GM18511 (cell line): ENCODE data around the gene EYA4.
"Not testable (repeated sequence)": the region's sequence is repeated elsewhere in the genome, so short reads cannot be mapped to it uniquely, and the experiment has no call there.

Experiments
- ATAC-seq: cut with Tn5 transposase; IDR thresholded peaks from one replicate; pipeline ENCODE4 v1.9.1; 2021; ENCODE audit warnings: mild to moderate bottlenecking, moderate library complexity; ENCODE audit not compliant: unreplicated experiment

The EYA4 gene

DNA sequence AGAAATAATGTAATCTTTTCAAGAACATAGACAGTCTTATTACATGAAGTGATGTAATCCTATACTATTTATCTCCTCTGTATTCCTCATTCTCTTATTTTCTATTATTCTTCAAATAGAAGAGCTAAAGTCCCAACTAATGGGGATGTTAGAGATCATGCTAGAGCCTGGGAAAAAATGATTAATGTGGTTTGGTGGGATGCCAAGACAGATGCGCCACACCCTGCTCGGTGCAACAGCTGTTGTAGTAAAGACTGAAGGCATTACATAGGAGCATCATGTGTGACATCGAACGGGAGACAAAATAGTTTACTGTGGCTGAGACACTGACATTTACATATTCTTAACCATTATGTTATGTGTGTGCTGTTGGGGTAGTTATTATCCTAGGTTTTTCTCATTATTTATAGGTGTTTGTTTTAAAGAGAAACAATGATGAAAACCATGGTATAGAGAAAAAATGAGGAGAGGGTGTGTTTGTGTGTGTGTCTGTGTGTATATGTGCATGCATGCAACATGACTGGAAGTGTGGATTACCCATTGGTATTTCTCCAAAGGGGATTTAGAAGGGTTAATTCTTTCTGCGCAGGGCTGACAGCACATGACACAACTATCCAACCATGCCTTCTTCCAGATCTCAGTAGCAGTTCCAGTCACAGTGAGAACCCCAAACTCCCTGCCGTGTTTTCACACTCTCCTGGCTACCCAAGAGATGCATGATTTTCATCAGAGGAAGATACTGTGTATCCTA, 155.3 kb downstream of the EYA4 start:
- no peak for ATAC-seq

GRCh38 chr6:133396984-133397348, 155.8 kb downstream of the EYA4 start:
- ATAC-seq: no peak

GRCh38 chr6:133397601-133398000, 156.4 kb downstream of the EYA4 start:
- ATAC-seq: not testable (repeated sequence)

- ATAC-seq: no peak
These were observed 158.3 kb downstream of the EYA4 start for GRCh38 chr6:133399426-133399825.

DNA sequence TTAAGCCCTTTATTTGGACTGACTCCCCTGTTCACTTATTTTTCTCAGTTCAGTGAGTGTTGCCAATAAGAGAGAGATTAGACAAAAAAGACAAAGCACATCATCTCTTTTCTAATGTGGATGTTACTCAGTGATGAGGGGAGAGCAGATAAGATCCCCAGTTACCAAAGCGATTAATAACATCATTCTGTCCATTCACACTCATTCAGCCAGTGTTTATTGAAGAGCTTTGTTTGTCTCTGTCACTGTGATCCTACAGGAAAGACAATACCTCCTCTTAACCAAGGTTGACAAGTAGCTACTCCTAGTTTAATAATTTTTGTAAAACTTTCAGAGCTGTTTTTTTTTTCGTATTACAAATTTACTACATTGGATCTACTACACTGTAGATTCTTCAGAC, 163.0 kb downstream of the EYA4 start:
- ATAC-seq: no peak

DNA sequence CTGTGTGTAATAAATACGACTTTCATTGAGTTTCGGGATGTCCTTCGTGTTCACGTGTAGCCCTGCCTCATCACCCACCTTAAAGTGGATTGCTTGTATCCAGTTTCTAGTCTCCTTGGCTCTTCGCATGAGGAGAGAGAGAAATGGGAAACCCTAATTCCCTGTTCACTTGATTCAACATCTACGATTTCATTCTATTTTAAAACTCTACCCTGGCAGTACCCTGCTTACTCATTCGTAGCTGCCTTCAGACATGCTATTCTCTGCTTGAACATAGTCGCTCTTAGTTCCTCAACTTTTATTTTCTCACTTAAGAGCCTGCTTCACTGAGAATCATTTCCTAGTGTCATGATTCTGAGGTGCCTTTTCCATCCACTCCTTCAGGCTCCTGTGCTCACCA, 163.6 kb downstream of the EYA4 start:
- no peak for ATAC-seq

DNA sequence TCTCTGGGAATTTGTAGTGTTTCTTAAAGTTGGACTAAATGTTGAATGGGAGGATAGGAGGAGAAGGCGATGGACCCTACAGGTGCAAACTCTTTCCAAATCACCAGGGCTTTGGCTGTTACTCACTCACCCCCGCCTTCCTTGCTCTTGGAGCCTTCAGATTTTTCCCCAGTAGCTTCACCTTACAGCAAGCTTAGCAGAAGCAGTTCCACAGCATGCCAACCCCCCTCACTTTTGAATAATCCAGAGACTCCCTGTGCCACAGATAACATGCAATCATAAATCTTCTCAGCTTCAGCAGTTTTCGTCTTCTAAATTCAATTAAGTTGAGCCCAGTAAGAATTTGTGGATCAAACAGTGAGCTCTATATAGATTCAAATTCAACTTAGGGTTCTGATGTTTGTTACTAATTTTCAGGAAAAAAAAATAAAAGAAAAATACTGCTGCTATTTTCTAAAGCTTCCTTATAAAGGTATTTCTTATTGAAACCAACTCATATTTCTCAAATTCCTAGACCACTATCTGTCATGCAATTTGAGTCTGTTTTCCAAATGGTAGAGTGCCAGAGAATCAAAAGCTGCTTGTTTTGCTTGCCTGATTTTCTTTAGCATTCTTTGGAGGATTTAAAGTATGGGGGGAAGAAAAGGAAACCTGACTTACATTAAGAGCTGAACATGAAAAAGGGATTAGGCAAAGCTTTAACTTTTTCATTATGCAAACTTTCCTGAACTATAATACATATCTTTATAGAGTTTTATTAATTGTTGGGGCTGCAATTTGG, 166.4 kb downstream of the EYA4 start:
- ATAC-seq: no peak

DNA sequence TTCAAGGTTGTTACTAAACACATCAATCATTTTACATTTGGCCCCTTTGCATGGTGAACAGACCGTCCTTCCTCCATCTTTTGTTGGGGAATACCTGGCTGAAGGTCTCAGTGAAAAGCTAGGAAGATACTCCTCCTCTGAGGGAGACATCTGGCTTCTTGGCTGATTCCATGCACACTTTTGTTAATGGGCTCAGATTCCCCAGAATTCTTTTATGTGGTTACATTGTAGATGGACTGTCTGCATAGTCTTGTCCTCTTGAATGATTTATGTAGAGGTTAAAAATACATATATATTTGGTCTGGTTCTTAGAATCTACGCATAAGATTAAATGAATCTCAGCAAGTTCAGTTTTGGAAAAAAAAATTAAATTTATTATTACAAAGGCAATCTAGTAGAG, 167.0 kb downstream of the EYA4 start:
- no peak for ATAC-seq

DNA sequence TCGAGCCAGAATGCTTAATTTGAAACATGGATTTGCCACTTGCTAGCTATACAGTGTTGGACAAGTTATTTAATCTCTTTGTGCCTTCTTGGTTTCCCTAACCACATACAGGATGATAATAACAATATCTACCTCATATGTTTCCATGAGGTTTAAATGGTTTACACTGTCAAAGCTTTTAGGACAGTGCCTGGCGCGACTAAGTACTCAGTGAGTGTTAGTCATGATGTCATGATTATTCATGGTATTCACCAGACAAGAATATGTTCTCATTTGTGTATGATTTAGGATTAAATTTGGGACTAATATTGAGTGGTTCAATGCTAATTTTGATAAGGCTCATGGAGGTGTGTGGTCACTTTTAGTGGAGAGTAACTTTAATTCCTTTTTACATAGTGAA, 167.4 kb downstream of the EYA4 start:
- no peak for ATAC-seq

GRCh38 chr6:133410638-133411435, 169.7 kb downstream of the EYA4 start:
- ATAC-seq: no peak

GRCh38 chr6:133411757-133412156, 170.6 kb downstream of the EYA4 start:
- no peak for ATAC-seq

GRCh38 chr6:133415262-133415661, 174.1 kb downstream of the EYA4 start:
- no peak for ATAC-seq

- ATAC-seq: no peak
These were observed 177.0 kb downstream of the EYA4 start for GRCh38 chr6:133418108-133418507.

DNA sequence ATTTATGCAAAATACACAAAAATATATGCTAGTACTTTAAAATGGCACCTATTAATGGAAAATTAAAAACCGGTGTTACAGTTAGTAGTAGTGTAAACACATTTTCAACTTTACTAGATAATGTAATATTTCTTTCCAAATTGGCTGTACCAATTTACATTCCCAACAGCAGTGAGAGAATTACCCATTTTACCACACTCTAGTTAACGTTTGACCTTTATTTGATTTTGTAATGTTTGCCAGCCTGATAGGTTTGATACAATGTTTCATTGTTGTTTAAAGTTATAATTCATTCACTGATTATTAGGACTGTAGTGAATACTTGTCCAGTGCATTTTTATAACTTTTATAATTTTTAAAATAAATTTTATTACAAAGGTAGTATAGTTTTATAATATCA, 182.1 kb downstream of the EYA4 start:
- no peak for ATAC-seq

DNA sequence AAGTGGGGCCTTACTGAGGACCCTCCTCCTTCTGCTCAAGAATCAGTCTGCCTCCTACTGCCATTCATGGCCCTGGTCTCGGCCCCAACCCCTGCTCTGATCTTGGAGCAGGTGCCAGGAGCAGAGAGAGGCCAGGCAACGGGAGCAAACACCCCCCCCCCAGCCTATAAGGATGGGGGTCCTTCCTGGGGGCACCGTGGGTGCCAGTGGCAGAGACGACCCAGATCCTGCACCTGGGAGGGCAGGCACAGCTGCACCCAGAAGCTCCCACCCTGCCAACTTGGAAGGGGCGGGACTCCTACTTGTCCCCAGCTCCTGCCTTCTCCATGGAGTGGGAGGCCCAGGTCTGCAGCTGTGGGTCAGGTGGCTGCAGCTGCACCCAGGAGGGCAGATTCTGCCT, 183.2 kb downstream of the EYA4 start:
- ATAC-seq: no peak

DNA sequence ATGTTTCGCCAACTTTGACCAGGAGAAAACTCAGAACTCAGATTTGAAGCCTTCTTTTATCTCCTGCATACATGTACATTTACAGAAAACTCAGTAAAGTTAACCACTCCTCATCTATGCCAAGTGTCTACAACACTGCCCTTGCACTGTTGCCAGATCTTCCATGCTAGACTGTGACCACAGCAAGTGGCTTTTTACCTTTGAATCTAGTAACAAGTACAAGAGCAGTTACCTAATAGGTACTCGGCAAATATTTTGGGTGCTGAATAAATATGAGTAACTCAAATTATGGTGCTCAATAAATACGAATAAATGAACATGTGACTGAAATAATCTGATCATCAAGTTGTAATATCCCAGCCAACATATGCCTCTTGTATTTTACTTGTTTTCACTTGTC, 184.9 kb downstream of the EYA4 start:
- no peak for ATAC-seq

DNA sequence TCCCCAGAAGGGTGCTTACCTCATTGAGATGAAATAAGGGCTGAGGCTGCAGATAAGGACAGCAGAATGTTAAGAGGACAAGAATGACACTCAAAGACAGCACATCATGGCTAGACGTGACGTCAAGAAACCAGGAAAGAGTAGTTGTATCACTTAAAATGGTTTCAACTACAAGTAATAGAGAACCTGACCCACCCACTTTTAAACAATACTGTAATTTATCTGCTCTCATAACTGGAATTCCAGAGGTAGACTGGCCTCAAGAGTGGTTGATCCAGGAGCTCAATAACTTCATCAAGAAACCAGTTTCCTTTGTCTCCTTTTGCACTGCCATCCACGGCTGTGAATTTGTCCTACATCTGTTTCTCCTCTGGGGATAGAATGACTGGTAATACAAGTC, 187.1 kb downstream of the EYA4 start:
- ATAC-seq: no peak

- ATAC-seq: no peak
These were observed 189.4 kb downstream of the EYA4 start for GRCh38 chr6:133430530-133430929.

DNA sequence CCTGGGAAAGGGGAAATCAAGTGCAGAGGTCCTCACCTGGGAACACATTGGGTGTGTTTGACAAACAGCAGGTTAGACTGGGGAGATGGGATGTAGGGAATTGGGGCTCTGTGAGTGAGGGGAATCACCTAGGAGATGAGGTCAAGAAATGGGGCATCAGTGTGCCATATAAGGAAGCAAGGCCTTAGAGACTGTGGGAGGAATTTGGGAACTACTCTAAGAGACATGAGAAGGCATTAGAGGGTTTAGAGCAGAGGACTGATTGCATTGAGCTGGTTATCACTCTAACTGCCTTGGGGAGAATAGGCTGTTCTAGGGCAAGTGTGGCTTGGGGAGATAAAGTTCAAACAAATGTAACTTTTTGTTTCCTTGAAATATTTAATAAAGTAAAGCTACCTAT, 189.9 kb downstream of the EYA4 start:
- no peak for ATAC-seq

DNA sequence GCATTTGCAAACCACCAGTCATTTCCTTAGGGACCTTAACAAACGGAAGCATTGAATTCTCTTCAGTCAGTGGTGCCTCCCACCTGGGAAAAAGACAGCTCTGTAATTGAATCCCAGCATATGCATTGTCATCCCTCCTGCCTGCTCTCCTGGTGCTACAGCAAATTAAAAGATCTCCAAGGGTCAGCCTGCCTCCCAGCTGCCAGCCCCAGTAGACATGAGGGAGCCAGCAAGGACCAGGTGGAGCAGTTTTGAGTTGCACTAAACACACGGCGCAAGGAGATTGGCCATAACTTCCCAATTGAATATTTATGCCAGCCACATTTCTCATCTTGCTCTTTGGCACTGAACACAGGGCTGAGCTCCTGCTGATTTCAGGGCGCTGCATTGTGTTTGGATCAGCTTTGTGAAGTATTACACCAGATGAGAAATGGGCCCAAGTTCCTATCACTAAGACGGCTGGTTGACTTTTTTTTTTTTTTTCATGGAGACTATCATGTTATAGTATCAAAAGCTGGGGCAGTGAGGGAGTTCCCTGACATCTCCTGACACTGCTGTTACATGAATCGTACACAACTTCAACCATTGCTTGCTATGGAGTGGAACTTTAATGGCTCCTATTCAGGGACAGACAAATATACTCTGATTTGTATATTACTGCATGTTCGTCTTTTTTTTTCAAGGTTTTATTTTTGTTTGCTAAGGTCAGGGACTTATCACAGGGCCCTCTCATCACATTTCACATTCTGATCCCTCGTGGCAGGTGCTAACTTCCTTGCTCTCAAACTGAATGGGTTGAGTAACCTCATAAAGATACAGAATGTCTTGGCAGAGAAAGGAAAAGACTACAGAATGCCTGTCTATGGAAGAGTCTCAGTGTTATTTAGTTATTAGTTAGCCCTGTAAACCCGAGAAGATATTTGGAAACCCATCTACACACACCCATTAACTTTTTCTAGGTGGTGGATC, 191.1 kb downstream of the EYA4 start:
- no peak for ATAC-seq
